ENCODE results near the gene SELENOI.

The SELENOI gene

DNA sequence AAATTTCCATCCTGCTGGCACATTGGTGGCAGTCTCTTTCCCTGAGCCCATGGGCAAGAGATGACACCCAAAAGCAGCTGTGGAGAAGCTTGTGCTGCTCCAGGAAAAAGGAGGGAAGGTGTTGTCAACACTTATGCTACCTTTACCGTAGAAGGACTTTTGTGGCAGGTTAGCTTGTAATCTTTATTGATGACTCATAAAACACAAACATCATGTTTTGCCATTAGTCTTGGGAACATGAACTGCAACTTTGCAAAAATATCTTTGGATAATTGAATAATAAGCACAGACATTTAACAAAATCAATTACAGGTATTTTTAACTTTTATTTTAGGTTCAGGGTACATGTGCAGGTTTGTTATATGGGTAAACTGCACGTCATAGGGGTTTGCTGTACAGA, 89.2 kb downstream of the SELENOI start:
- in situ Hi-C loops (cut with MboI; ENCODE audit: low pct_unique_long_range_greater_than_20kb, low sequenced_read_pairs) = no loop called here
- no peak for DNase-seq

GRCh38 chr2:26438526-26438925, 92.6 kb downstream of the SELENOI start:
- DNase-seq = no peak
- in situ Hi-C loops (cut with MboI; ENCODE audit: low pct_unique_long_range_greater_than_20kb, low sequenced_read_pairs) = no loop called here

DNA sequence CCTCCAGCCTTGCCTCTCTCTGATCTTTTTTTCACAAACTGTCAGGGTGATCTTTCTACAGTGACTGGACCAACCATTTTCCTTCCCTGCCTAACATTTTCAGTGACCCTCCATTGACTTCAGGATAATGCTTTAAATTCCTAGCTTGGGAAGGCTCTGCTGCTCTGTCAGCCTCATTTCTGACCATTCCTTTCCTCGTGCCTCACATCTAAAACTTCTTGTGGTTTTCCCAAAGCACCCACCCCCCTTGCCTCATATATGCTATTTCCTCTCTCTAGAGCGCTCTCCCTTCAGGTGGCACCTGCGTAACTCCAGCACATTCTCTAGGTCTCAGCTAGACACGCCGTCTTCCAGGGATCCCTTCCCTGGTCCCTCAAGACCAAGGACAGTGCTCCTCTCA, 93.0 kb downstream of the SELENOI start:
- in situ Hi-C loops (cut with MboI; ENCODE audit: low pct_unique_long_range_greater_than_20kb, low sequenced_read_pairs) = no loop called here
- no peak for DNase-seq

DNA sequence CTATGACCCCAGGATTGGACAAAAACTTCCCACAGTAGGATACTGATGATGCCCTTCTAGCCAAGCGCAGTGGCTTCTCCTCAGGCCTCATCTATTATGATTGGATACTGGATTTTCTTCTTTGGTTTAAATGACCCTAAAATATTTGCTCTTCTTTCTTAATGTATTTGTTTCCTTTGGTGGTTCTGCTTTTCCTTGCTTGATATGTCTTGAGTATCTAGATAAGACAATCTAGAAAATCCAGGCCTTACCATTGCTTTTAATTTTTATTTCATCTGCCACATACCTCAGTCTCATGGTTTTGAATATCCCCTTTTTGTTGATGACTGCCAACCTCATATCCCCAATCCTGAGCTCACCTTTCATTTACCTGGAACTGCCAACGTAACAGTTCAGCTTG, 96.4 kb downstream of the SELENOI start:
- in situ Hi-C loops (cut with MboI; ENCODE audit: low pct_unique_long_range_greater_than_20kb, low sequenced_read_pairs) = no loop called here
- DNase-seq = no peak

DNA sequence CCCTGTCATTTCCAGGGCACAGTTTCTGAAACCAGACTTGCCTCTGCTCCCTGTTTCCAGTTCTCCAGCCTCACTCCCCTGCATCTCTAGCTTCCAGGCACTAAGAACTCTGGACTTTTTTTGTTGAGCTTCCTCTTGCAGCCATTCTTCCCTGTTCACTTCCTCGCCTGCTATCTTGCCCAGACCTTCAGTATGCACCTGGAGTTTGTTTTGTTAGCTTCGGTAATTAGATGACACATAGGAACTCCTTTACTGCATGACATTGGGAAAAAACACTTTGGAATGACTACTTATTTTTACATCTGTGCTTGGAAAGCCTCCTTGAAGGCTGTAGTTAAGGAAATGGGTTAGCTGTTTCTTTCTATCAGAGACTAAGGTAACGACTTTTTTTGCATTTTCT, 96.8 kb downstream of the SELENOI start:
- in situ Hi-C loops (cut with MboI; ENCODE audit: low pct_unique_long_range_greater_than_20kb, low sequenced_read_pairs) = no loop called here
- DNase-seq = no peak

DNA sequence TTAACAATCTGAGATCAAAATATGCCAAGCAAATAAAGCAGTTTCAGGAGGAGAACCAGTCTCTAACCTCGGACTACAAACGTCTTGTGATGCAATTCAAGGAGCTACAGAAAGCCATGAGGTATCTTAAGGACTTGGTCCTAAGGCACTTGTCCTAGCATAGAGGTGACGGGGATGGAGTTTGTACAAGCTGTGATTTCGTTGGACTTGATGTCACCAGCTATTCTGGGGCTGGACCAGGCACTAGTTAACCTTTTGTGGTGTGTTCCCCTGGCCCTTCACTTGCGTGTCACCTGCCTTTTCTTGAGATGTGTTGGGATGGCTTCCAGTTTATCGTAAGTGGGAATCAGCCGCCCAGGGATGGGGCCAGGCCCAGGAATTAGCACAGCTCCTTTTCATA, 98.3 kb downstream of the SELENOI start:
- DNase-seq = no peak
- in situ Hi-C loops (cut with MboI; ENCODE audit: low pct_unique_long_range_greater_than_20kb, low sequenced_read_pairs) = no loop called here
